Mucosa of descending colon (tissue), 3 donors: Measurements from ENCODE around the gene GIGYF2. TPM values are rescaled to one million over a fixed set of nuclear protein-coding genes. Genes with fewer than 3 reads are reported as not detected.

ENCODE experiments used
- ATAC-seq: fragments of 200-7000 bp; cut with Tn5 transposase; one replicate; pipeline ENCODE4 v1.9.1; 2020; ENCODE audit warnings: mild to moderate bottlenecking, moderate library complexity
- DNase-seq, 3 donors: peaks; one replicate each; pipeline ENCODE4 v3.0.0-alpha.2; 2020
- H3K36me3 ChIP-seq: fragments of 200-600 bp; one replicate; pipeline ENCODE4 v1.8.0; 2021; ENCODE audit warnings: low read depth, mild to moderate bottlenecking
- H3K4me1 ChIP-seq: fragments of 200-600 bp; one replicate; pipeline ENCODE4 v1.8.0; 2021; ENCODE audit warnings: low read depth, mild to moderate bottlenecking
- H3K4me3 ChIP-seq: fragments of 200-600 bp; one replicate; pipeline ENCODE4 v1.8.0; 2021; ENCODE audit warnings: mild to moderate bottlenecking
- H3K9me3 ChIP-seq: fragments of 200-600 bp; one replicate; pipeline ENCODE4 v1.8.0; 2021; ENCODE audit warnings: mild to moderate bottlenecking
- CTCF ChIP-seq: fragments of 200-600 bp; IDR thresholded peaks from one replicate; pipeline ENCODE4 v1.8.0; 2022; ENCODE audit warnings: antibody characterized with exemption, mild to moderate bottlenecking
- intact Hi-C, 2 donors: fragments of 100-400 bp; cut with DNase I in 1 of 2; cut with micrococcal nuclease in 1 of 2; formaldehyde crosslinking; loops; one replicate each; pipeline versions ENCODE4 v1.11.0 to v1.11.1; 2022; cut with DNase I, micrococcal nuclease
- total RNA-seq, 3 donors: library from RNA; stranded (reverse); fragmentation: NEBNext Ultra II Directional in 2 of 3; extraction: Animal tissue kit (Norgen Biotek cat#: 25700) in 2 of 3; gene quantifications; one replicate each; pipeline versions ENCODE4 v1.2.1 to v1.2.4, GENCODE V29; 2021 to 2023
- donor health status: DM: no; HTN: no; CAD: no; lungs with moderate emphysema.
- donor health status: DM: no; HTN: no; CAD: no.
- donor health status: DM: no; HTN: yes; CAD: no.

Gene GIGYF2
- total RNA-seq, 3 donors from 2014 or later, result 57.8 to 82.1 (median 74.8) TPM

GRCh38 chr2:232896720-232897597 lies 199.8 kb downstream of the GIGYF2 start:
- no peak overlapping the region for H3K4me3 ChIP-seq
- no peaks in the 10 kb centered on the region for H3K4me1 ChIP-seq
- H3K9me3 ChIP-seq, result no peaks in the 10 kb centered on the region
- ATAC-seq, result no peak
- DNase-seq, result no peak
- TF ChIP-seq CTCF, result no peak
- no peaks in the 10 kb centered on the region for H3K36me3 ChIP-seq
- intact Hi-C loops, result no loop called here

- H3K9me3 ChIP-seq, result no peaks in the 10 kb centered on the region
- H3K36me3 ChIP-seq, result no peaks in the 10 kb centered on the region
- no peaks in the 10 kb centered on the region for H3K4me1 ChIP-seq
- peak in 1 of 3 donors; percentile 14 for DNase-seq
- intact Hi-C loops, result no loop called here
- no peak for TF ChIP-seq CTCF
- no peak overlapping the region for H3K4me3 ChIP-seq
- no peak for ATAC-seq
Observed at GRCh38 chr2:232897598-232898408, 200.7 kb downstream of the GIGYF2 start.

GRCh38 chr2:232898592-232899543 lies 201.7 kb downstream of the GIGYF2 start:
- DNase-seq (peak in 1 of 3 donors; percentile 6), ATAC-seq (peak; percentile 8)
- intact Hi-C loops, result no loop called here
- Histone ChIP-seq H3K4me3 (no peak overlapping the region), H3K9me3 (no peaks in the 10 kb centered on the region), H3K4me1 (no peaks in the 10 kb centered on the region), H3K36me3 (no peaks in the 10 kb centered on the region)
- TF ChIP-seq CTCF, result no peak

GRCh38 chr2:232900811-232901735 lies 203.9 kb downstream of the GIGYF2 start:
- no peak for TF ChIP-seq CTCF
- Histone ChIP-seq H3K4me3 (no peak overlapping the region), H3K36me3 (no peaks in the 10 kb centered on the region), H3K4me1 (no peaks in the 10 kb centered on the region), H3K9me3 (no peaks in the 10 kb centered on the region)
- intact Hi-C loops, result no loop called here
- ATAC-seq (no peak), DNase-seq (no peak)
